HUES48 (cell line): ENCODE results near the gene PTPN5.
A peak's percentile ranks its signal among the peaks of the same experiment; 100 is the strongest.

Source experiments
- H3K27ac ChIP-seq: one replicate; pipeline ENCODE4 v1.7.0; 2013; ENCODE audit warnings: low read depth, low read length, inconsistent platforms
- H3K27me3 ChIP-seq: 2 replicates; pipeline ENCODE4 v1.6.1; 2013; ENCODE audit warnings: mild to moderate bottlenecking, low read length; ENCODE audit not compliant: control insufficient read depth, insufficient read depth
- H3K36me3 ChIP-seq: 2 replicates; pipeline ENCODE4 v1.6.1; 2013; ENCODE audit warnings: low read length; ENCODE audit not compliant: control insufficient read depth, insufficient read depth
- H3K4me1 ChIP-seq: 2 replicates; pipeline ENCODE4 v1.6.1; 2013; ENCODE audit warnings: mild to moderate bottlenecking, low read length; ENCODE audit not compliant: control insufficient read depth, insufficient read depth
- H3K4me3 ChIP-seq: 2 replicates; pipeline ENCODE4 v1.5.1; 2013; ENCODE audit warnings: mild to moderate bottlenecking, low read depth, low read length
- H3K9ac ChIP-seq: 2 replicates; pipeline ENCODE4 v1.6.1; 2013; ENCODE audit warnings: mild to moderate bottlenecking, low read depth, low read length, moderate library complexity
- H3K9me3 ChIP-seq: 2 replicates; pipeline ENCODE4 v1.6.1; 2013; ENCODE audit warnings: low read length; ENCODE audit not compliant: control insufficient read depth, insufficient read depth

PTPN5 gene

GRCh38 chr11:18791969-18792628 lies 501 bp upstream of the PTPN5 start:
- Histone ChIP-seq H3K9ac (peak overlapping the region; percentile 19; the same call in 1 of the 2 replicates), H3K27me3 (peaks cover 63% of the 10 kb centered on the region)

GRCh38 chr11:18790883-18791206 lies 753 bp downstream of the PTPN5 start:
- Histone ChIP-seq H3K27me3 (peaks cover 60% of the 10 kb centered on the region), H3K4me3 (peak overlapping the region; percentile 70), H3K27ac (no peak overlapping the region), H3K4me1 (no peaks in the 10 kb centered on the region), H3K9ac (no peak overlapping the region), H3K9me3 (no peaks in the 10 kb centered on the region), H3K36me3 (no peaks in the 10 kb centered on the region)

More at GRCh38 chr11:18791969-18792628, 501 bp upstream of the PTPN5 start:
- Histone ChIP-seq H3K36me3 (no peaks in the 10 kb centered on the region), H3K9me3 (no peaks in the 10 kb centered on the region), H3K4me1 (no peaks in the 10 kb centered on the region), H3K4me3 (peak overlapping the region; percentile 70), H3K27ac (no peak overlapping the region)

GRCh38 chr11:18789942-18790341 lies 1.7 kb downstream of the PTPN5 start:
- Histone ChIP-seq H3K4me3 (no peak overlapping the region), H3K9ac (no peak overlapping the region), H3K27me3 (peaks cover 58% of the 10 kb centered on the region), H3K27ac (no peak overlapping the region), H3K36me3 (no peaks in the 10 kb centered on the region), H3K4me1 (no peaks in the 10 kb centered on the region), H3K9me3 (no peaks in the 10 kb centered on the region)

GRCh38 chr11:18785411-18785810 lies 6.2 kb downstream of the PTPN5 start:
- Histone ChIP-seq H3K4me3 (no peak overlapping the region), H3K4me1 (peaks cover 2% of the 10 kb centered on the region; the same call in 1 of the 2 replicates), H3K27me3 (peaks cover 19% of the 10 kb centered on the region), H3K27ac (no peak overlapping the region), H3K36me3 (no peaks in the 10 kb centered on the region), H3K9ac (no peak overlapping the region), H3K9me3 (no peaks in the 10 kb centered on the region)

- no peak overlapping the region for H3K27ac ChIP-seq
- no peaks in the 10 kb centered on the region for H3K9me3 ChIP-seq
- no peak overlapping the region for H3K4me3 ChIP-seq
- no peak overlapping the region for H3K9ac ChIP-seq
- H3K27me3 ChIP-seq, result 0 out of 2 replicates have a peak, but pooled peaks cover 2% of the 10 kb centered on the region
- H3K4me1 ChIP-seq, result peaks cover 12% of the 10 kb centered on the region; the same call in 1 of the 2 replicates
- H3K36me3 ChIP-seq, result no peaks in the 10 kb centered on the region
Measured at GRCh38 chr11:18780896-18781295, 10.7 kb downstream of the PTPN5 start.

- Histone ChIP-seq H3K27me3 (0 out of 2 replicates have a peak, but pooled peaks cover 2% of the 10 kb centered on the region), H3K9me3 (no peaks in the 10 kb centered on the region), H3K4me1 (peaks cover 12% of the 10 kb centered on the region; the same call in 1 of the 2 replicates), H3K9ac (no peak overlapping the region), H3K4me3 (no peak overlapping the region), H3K27ac (no peak overlapping the region), H3K36me3 (no peaks in the 10 kb centered on the region)
Measured at GRCh38 chr11:18780329-18780728, 11.3 kb downstream of the PTPN5 start.

- no peak overlapping the region for H3K27ac ChIP-seq
- no peaks in the 10 kb centered on the region for H3K36me3 ChIP-seq
- H3K4me3 ChIP-seq, result no peak overlapping the region
- no peak overlapping the region for H3K9ac ChIP-seq
- no peaks in the 10 kb centered on the region for H3K9me3 ChIP-seq
- peaks cover 17% of the 10 kb centered on the region; the same call in 1 of the 2 replicates for H3K4me1 ChIP-seq
- H3K27me3 ChIP-seq, result 0 out of 2 replicates have a peak, but pooled peaks cover 2% of the 10 kb centered on the region
Measured at GRCh38 chr11:18778468-18778867, 13.1 kb downstream of the PTPN5 start.

- no peak overlapping the region for H3K27ac ChIP-seq
- H3K4me1 ChIP-seq, result peaks cover 27% of the 10 kb centered on the region
- no peaks in the 10 kb centered on the region for H3K36me3 ChIP-seq
- 0 out of 2 replicates have a peak, but pooled peaks cover 2% of the 10 kb centered on the region for H3K27me3 ChIP-seq
- no peak overlapping the region for H3K9ac ChIP-seq
- no peaks in the 10 kb centered on the region for H3K9me3 ChIP-seq
- no peak overlapping the region for H3K4me3 ChIP-seq
Measured at GRCh38 chr11:18776324-18776723, 15.3 kb downstream of the PTPN5 start.

GRCh38 chr11:18775492-18776292 lies 15.9 kb downstream of the PTPN5 start:
- Histone ChIP-seq H3K9me3 (no peaks in the 10 kb centered on the region), H3K4me1 (peaks cover 27% of the 10 kb centered on the region), H3K4me3 (no peak overlapping the region)

GRCh38 chr11:18774801-18775200 lies 16.8 kb downstream of the PTPN5 start:
- no peak overlapping the region for H3K9ac ChIP-seq
- 0 out of 2 replicates have a peak, but pooled peaks cover 2% of the 10 kb centered on the region for H3K27me3 ChIP-seq
- H3K4me3 ChIP-seq, result no peak overlapping the region
- H3K9me3 ChIP-seq, result no peaks in the 10 kb centered on the region
- H3K27ac ChIP-seq, result no peak overlapping the region
- H3K4me1 ChIP-seq, result peaks cover 19% of the 10 kb centered on the region
- no peaks in the 10 kb centered on the region for H3K36me3 ChIP-seq

More at GRCh38 chr11:18775492-18776292, 15.9 kb downstream of the PTPN5 start:
- Histone ChIP-seq H3K9ac (no peak overlapping the region), H3K27ac (no peak overlapping the region), H3K36me3 (no peaks in the 10 kb centered on the region), H3K27me3 (0 out of 2 replicates have a peak, but pooled peaks cover 2% of the 10 kb centered on the region)

- Histone ChIP-seq H3K4me1 (peaks cover 15% of the 10 kb centered on the region; the same call in 1 of the 2 replicates), H3K4me3 (no peak overlapping the region), H3K9me3 (no peaks in the 10 kb centered on the region), H3K27me3 (no peaks in the 10 kb centered on the region), H3K27ac (no peak overlapping the region), H3K9ac (no peak overlapping the region), H3K36me3 (no peaks in the 10 kb centered on the region)
Measured at GRCh38 chr11:18773681-18774080, 17.9 kb downstream of the PTPN5 start.
